Activated CD4-positive, alpha-beta T cell treated with anti-CD3 and anti-CD28 coated beads, Interleukin-2, amount 50 U/mL, for 16 hours (primary cell): ENCODE results near the gene KRT14.
"Not testable (repeated sequence)": the region's sequence is repeated elsewhere in the genome, so short reads cannot be mapped to it uniquely, and the experiment has no call there.

ENCODE experiments used
- DNase-seq: peaks from one replicate; pipeline ENCODE4 v3.0.0-alpha.2; 2020

KRT14 gene

DNA sequence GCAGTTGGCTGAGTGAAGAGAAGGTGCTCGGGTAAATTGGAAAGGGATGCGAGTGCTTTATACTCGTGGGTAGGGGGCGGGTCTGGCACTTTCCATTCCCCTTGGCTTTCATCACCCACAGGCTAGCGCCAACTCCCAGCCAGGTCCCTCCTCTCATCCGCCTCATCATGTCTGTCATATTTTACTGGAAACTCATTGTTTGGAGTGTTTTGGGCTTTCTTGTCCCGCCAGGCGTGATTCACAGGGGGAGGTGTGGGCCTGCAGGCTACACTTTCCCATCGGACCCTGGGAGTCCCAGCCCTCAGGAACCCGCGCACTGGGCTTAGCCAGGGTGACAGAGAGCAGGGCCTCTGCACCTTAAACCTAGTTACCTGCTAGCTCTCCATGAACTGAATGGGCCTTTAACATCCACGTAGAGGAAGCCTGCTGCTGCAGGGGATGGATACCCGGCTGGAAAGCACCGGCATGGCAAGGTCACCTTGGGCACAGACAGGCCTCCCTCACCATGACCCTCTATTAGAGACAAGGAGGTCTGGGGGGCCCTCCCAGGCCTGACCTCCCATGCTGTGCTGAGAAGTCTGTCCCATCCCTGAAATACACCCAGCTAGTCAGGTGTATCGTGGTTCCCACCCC lies at the start of gene KRT14:
Gene KRT14, minus strand, starts transcription at position 33 of the 633 bp plus-strand sequence. CDS start 61 bp downstream, outside the sequence.
- DNase-seq: no peak

GRCh38 chr17:41635121-41636097 lies 48.7 kb upstream of the KRT14 start:
- DNase-seq: no peak

DNA sequence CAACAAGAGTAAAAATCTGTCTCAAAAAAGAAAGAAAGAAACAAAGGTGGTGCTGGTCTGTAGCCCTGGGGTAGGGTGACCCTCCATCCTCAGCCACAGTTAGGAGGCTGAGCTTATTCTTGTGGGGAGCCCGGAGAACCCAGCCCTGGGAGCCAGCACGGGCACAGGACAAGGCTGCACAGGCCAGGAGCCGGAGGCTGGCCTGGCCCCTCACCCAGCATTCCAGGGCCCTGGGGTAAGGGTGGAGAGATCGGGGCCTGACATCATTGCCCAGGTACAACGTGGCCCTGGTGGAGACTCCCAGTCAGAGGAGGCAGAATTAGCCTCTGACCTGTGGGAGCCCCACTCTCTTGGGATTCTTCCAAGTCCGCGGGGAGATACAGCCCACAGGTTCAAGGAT lies 47.9 kb upstream of the KRT14 start:
- no peak for DNase-seq

DNA sequence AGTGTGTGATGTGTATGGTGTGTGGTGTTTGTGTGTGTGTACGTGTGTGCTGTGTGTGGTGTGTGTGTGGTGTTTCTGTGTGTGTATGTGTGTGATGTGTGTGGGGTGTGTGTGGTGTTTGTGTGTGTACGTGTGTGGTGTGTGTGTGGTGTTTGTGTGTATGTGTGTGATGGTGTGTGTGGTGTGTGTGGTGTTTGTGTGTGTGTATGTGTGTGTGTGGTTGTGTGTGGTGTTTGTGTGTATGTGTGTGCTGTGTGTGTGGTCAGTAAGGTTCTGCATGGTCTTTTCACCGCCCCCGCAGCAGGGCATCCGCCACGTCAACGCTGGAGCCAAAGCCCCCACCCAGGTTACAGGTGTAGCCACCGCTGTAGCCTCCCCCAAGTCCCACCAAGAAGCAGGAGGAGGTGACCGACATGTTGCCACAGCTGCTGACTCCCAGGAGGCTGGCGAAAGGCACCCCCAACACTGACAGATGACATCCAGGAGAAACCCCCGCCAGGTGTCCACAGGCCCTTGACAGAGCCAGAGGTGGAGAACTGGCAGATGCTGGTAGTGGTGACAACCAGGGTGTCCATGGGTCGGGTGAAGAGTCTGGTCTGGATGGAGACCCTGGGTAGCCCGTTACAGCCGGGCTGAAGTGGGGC lies 47.0 kb upstream of the KRT14 start:
- no peak for DNase-seq

GRCh38 chr17:41632482-41633105 lies 45.9 kb upstream of the KRT14 start:
- no peak for DNase-seq

DNA sequence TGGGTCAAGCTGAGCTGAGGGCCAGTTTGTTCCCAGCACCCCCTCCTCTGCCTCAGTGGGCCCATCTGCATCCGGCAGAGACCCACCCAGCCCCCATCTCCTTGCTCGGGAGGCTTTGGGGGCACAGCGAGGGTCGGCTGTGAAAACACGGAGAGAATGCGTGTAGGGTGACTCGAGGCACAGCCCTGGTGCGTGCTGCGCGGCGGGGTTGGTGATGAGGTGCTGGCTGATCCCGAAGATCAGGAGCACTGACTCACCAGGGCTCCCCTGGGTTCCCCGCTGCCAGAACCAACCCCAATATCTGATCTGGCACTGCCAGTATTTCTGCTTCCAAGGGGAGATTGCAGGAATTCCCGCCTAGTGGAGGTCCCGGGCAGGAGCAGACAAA lies 45.2 kb upstream of the KRT14 start:
- no peak for DNase-seq

DNA sequence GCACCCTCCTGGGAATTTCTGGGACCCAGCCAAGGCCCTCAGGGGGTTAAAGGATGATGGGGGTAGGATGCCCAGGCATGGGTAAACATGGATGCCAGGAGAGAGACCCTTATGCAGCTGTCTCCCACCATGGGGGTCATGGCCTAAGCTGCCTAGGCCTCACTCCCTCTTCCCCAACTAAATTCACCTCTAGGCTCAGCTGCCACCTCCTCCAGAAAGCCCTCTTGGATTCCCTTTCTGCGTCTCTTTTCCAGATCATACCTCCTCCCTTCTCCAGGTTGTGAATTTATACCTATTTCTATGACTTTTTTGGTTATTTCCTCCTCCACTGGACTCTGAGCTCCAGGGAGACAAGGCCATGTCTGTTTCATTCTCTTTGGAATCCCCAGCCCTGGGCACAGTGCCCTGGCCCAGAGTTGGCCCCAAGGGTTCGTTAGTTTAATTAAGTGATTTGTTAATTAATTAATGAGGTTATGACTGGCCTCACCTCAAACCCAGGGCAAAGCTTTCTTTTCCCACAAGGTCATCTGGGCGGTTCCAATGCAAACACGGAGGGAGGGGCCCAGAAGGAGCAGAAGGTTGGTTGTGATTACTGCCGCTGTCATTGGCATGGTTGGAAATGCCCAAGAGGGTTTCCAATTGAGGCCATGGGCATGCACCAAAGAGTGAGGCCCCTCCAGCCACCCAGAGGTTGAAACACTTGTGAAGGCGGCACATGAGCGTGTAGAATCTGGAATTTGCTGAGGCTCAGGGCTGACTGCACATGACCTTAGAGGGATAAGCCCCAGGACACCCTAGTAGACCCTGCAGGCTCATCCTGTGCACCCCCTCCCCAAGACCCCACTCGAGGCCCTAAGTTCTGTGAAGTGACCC lies 44.6 kb upstream of the KRT14 start:
- DNase-seq: no peak

DNA sequence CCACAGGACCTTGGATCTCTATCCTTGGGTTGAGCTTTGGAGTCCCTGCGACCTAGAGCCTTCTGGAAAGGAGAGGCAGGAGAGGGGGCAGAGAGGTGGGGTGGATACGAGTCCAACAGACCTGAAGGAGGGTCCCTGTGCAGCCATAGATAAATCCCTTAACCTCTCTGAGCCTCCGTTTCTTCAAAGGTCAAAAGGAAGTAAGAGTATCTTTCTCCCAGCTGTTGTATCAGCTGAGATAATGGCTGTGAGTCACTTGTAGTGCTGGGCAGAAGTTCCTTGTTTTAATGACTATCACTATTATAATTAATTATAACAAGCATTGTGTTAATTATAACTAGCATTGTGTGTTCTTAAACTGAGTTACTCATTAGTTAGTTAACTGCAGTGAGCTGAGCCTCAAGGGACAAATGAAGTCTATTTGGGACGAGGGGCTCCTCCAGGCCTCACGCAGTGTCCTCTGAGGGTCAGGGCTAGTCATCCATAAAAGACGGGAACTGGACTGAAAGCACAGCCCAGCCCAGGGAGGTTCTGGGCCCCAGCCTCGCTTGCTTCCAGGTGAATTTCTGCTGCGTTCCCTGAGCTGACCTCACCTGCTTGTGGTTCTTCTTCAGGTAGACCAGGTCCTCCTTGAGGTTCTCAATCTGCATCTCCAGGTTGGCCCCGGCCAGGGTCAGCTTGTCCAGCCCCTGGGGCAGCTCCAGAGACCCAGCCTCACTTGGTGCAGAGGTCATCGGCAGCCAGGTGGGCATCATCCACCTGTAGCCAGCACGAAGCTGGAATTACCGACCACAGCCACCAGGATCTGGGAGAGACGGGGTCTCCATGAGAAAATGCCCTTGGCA lies 43.4 kb upstream of the KRT14 start:
- DNase-seq: no peak

GRCh38 chr17:41629316-41629715 lies 42.6 kb upstream of the KRT14 start:
- DNase-seq: no peak

- DNase-seq: not testable (repeated sequence)
Observed at GRCh38 chr17:41628621-41629255, 42.0 kb upstream of the KRT14 start.

- not testable (repeated sequence) for DNase-seq
Observed at GRCh38 chr17:41628073-41628370, 41.3 kb upstream of the KRT14 start.

GRCh38 chr17:41627316-41628072 lies 40.8 kb upstream of the KRT14 start:
- DNase-seq: no peak

DNA sequence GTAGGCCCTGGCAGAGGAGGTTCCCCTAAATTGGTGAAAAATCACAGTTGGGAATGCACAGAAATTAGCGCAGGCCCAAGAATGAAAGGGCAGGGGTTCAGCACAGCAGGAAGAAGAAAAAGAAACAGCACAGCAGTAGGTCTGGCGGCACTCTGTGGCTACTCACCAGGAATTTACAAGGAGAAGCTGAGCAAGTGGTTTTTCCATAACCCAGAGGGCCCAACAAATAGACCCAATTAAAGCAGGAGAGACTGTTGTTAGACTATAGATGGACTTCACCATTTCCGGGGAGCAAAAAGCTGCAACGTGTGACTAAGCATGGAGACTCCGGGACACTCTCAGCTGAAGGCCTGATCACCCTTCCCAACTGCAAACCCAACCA lies 40.2 kb upstream of the KRT14 start:
- DNase-seq: not testable (repeated sequence)

GRCh38 chr17:41626028-41626913 lies 39.6 kb upstream of the KRT14 start:
- DNase-seq: not testable (repeated sequence)

DNA sequence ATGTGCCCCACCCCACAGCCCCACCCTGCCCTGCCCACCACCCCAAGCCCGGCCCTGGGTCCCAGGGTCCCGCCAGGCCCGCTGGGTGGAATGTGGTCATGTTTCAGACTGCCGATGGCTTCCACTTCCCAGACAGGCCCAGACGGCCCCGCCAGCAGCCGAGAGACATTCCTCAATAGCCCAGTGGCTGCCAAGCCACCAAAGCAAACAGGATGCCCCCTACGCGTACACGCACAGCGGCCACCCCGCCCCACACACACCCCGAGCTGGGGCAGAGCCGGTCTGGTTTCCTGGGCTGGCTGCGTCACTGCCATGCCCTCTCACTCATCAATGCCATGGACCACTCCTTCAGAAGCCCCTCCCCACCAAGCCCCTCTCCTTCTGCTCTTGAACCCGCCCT lies 38.9 kb upstream of the KRT14 start:
- no peak for DNase-seq

- DNase-seq: no peak
Observed at GRCh38 chr17:41624208-41625101, 37.8 kb upstream of the KRT14 start, which contains the start of gene KRT17. KRT17 (minus strand) TSS chr17:41624575; CDS start chr17:41624509, 66 bp downstream.

DNA sequence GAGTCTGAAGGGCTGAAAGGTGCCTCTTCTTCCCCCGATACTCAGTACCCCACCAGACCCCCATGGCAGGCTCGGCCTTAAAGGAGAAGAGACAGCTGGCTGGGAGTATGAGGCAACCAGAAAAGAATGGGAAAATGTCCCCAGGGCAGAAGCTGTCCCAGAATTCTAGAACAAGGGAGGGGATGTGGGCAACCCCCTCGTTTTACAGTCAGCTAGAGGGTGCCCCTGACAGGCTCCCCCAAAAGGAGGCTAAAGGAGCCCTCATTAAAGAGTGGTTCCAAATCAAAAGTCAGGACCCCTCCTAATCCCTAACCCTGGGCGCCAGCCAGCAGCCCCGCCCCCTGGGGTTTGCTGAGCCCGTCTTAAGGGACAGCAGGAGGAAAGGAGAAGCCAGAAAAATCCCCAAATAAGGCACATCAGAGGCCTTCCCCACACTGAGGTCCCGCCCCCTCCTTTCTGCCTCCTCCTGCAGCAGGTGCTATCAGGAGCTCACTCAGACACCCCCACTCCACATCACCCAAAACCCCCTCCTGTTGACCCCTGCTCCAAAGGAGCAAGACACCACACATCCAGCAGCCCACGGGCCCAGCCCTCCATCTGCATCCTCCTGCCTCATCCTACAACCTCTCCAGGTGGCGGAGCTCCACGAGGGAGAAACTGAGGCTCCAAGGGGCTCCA lies 36.6 kb upstream of the KRT14 start:
- DNase-seq: not testable (repeated sequence)
